ENCODE results near the gene AUTS2. TPM values are rescaled to one million over a fixed set of nuclear protein-coding genes. Genes with fewer than 3 reads are reported as not detected.

AUTS2 gene
- total and polyA plus RNA-seq, 9 of the 15 experiments (the other 6 are each of a cell fraction or from before 2014, with no cell fraction given), result 0.58 TPM; not detected in 8

GRCh38 chr7:69681181-69681580 lies 82.9 kb downstream of the AUTS2 start:
- no peak for FAIRE-seq
- H3K27me3 ChIP-seq (ENCODE audit: control insufficient read depth in 2 of 2, insufficient read depth in 2 of 2, low read length in 2 of 2), result no peaks in the 10 kb centered on the region
- no peak for ATAC-seq
- no peak overlapping the region for H3K4me2 ChIP-seq (ENCODE audit: insufficient read depth, low read length)
- CTCF ChIA-PET (ENCODE audit: low intra/inter-chr PET ratio), result no interaction called here
- H3K79me2 ChIP-seq (ENCODE audit: control insufficient read depth, insufficient read depth, low read length), result no peaks in the 10 kb centered on the region
- no peak overlapping the region for H2AFZ ChIP-seq (ENCODE audit: low read depth, low read length)
- TF ChIP-seq POLR2G (IDR thresholded peaks at IDR 0.05; ENCODE audit: low read depth, low read length) (no peak), ZNF76 (CRISPR knock-in tag; IDR thresholded peaks at IDR 0.05; ENCODE audit: borderline replicate concordance) (no peak), ZNF707 (CRISPR knock-in tag; conservative IDR thresholded peaks at IDR 0.05) (no peak)
- POLR2A ChIA-PET, result interaction anchor here (0.6 kb wide), 1 partner anchor 9 kb away, joined by 3 read pairs; no protein-coding TSS in a partner anchor
- no peaks in the 10 kb centered on the region for H3K9me1 ChIP-seq (ENCODE audit: control insufficient read depth, insufficient read depth, low read length)
- no peaks in the 10 kb centered on the region for H3K9me3 ChIP-seq (replicated peaks; ENCODE audit: control insufficient read depth, insufficient read depth, low read depth, low read length)
- in situ Hi-C loops (cut with MboI) (loop anchor here (25.0 kb wide), 1 partner anchor 1256 kb away; no protein-coding TSS in a partner anchor), intact Hi-C loops (cut with micrococcal nuclease) (no loop called here)
- no peak overlapping the region for H3K27ac ChIP-seq (ENCODE audit: extremely low read depth, low read depth, low read length)
- DNase-seq (ENCODE audit: extremely low read depth in 1 of 4, low spot score in 3 of 4), result no peak
- no TSS peak for BruUV-seq (replicated peaks)
- no peaks in the 10 kb centered on the region for H3K4me1 ChIP-seq (replicated peaks in 1 of 2; ENCODE audit: control insufficient read depth in 2 of 2, insufficient read depth in 2 of 2, low read length in 2 of 2)
- no peak overlapping the region for H3K4me3 ChIP-seq
- no peaks in the 10 kb centered on the region for H4K20me1 ChIP-seq (replicated peaks; ENCODE audit: control insufficient read depth, insufficient read depth, low read length)
- H3K9ac ChIP-seq (ENCODE audit: insufficient read depth in 1 of 2, low read depth in 2 of 2, low read length in 2 of 2), result no peak overlapping the region
- WGBS (ENCODE audit: insufficient coverage, low coverage, missing lambda C conversion rate), result 5% methylated on average over 3 of the region's 3 CpGs
- no peaks in the 10 kb centered on the region for H3K36me3 ChIP-seq (ENCODE audit: control insufficient read depth, insufficient read depth, low read length)

DNA sequence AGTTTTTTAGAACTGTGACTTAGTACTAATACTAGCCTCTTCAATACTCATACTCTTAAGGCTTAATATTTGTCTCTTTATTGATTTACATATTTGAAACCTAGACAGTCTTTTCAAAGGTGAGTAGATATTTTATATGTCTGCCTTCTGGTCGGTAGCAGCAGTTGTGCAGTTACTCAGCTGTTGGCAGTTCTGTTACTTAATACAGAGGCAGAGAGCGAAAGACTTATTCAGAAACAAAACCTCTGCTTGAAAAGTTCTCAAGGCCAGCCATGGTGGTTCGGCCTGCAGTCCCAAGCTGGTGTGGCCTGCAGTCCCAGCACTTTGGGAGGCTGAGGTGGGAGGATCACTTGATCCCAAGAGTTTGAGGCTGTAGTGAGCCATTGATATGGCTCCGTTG lies 84.2 kb downstream of the AUTS2 start:
- POLR2A ChIA-PET, result no interaction called here
- no peak for ATAC-seq
- no peaks in the 10 kb centered on the region for H3K9me3 ChIP-seq (replicated peaks; ENCODE audit: control insufficient read depth, insufficient read depth, low read depth, low read length)
- no peak for FAIRE-seq
- CTCF ChIA-PET (ENCODE audit: low intra/inter-chr PET ratio), result no interaction called here
- no peaks in the 10 kb centered on the region for H3K4me1 ChIP-seq (replicated peaks in 1 of 2; ENCODE audit: control insufficient read depth in 2 of 2, insufficient read depth in 2 of 2, low read length in 2 of 2)
- in situ Hi-C loops (cut with MboI) (loop anchor here (25.0 kb wide), 1 partner anchor 1255 kb away; no protein-coding TSS in a partner anchor), intact Hi-C loops (cut with micrococcal nuclease) (no loop called here)
- no peak overlapping the region for H3K4me3 ChIP-seq
- no peak overlapping the region for H2AFZ ChIP-seq (ENCODE audit: low read depth, low read length)
- H3K36me3 ChIP-seq (ENCODE audit: control insufficient read depth, insufficient read depth, low read length), result no peaks in the 10 kb centered on the region
- no peak overlapping the region for H3K27ac ChIP-seq (ENCODE audit: extremely low read depth, low read depth, low read length)
- no TSS peak for BruUV-seq (replicated peaks)
- H3K79me2 ChIP-seq (ENCODE audit: control insufficient read depth, insufficient read depth, low read length), result no peaks in the 10 kb centered on the region
- H3K9ac ChIP-seq (ENCODE audit: insufficient read depth in 1 of 2, low read depth in 2 of 2, low read length in 2 of 2), result no peak overlapping the region
- no peaks in the 10 kb centered on the region for H3K27me3 ChIP-seq (ENCODE audit: control insufficient read depth in 2 of 2, insufficient read depth in 2 of 2, low read length in 2 of 2)
- DNase-seq (ENCODE audit: extremely low read depth in 1 of 4, low spot score in 3 of 4), result no peak
- WGBS (ENCODE audit: insufficient coverage, low coverage, missing lambda C conversion rate), result 1% methylated on average over 4 of the region's 4 CpGs
- H4K20me1 ChIP-seq (replicated peaks; ENCODE audit: control insufficient read depth, insufficient read depth, low read length), result no peaks in the 10 kb centered on the region
- no peaks in the 10 kb centered on the region for H3K9me1 ChIP-seq (ENCODE audit: control insufficient read depth, insufficient read depth, low read length)
- H3K4me2 ChIP-seq (ENCODE audit: insufficient read depth, low read length), result no peak overlapping the region
- TF ChIP-seq SNAPC5 (CRISPR knock-in tag; IDR thresholded peaks at IDR 0.05) (no peak), ZNF165 (CRISPR knock-in tag; IDR thresholded peaks at IDR 0.05; ENCODE audit: borderline replicate concordance) (no peak), PTRF (tag; IDR thresholded peaks at IDR 0.05) (no peak), RB1 (IDR thresholded peaks at IDR 0.05; ENCODE audit: low read depth) (no peak), ZNF134 (CRISPR knock-in tag; conservative IDR thresholded peaks at IDR 0.05) (no peak), TRIM24 (IDR thresholded peaks at IDR 0.05) (no peak), THRA (IDR thresholded peaks at IDR 0.05) (no peak)
- TF ChIP-seq, protein P1, sequence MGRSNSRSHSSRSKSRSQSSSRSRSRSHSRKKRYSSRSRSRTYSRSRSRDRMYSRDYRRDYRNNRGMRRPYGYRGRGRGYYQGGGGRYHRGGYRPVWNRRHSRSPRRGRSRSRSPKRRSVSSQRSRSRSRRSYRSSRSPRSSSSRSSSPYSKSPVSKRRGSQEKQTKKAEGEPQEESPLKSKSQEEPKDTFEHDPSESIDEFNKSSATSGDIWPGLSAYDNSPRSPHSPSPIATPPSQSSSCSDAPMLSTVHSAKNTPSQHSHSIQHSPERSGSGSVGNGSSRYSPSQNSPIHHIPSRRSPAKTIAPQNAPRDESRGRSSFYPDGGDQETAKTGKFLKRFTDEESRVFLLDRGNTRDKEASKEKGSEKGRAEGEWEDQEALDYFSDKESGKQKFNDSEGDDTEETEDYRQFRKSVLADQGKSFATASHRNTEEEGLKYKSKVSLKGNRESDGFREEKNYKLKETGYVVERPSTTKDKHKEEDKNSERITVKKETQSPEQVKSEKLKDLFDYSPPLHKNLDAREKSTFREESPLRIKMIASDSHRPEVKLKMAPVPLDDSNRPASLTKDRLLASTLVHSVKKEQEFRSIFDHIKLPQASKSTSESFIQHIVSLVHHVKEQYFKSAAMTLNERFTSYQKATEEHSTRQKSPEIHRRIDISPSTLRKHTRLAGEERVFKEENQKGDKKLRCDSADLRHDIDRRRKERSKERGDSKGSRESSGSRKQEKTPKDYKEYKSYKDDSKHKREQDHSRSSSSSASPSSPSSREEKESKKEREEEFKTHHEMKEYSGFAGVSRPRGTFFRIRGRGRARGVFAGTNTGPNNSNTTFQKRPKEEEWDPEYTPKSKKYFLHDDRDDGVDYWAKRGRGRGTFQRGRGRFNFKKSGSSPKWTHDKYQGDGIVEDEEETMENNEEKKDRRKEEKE (IDR thresholded peaks at IDR 0.05; ENCODE audit: borderline replicate concordance in 1 of 2, control insufficient read depth in 1 of 2, low read depth in 2 of 2, low read length in 1 of 2), result no peak
- TF ChIP-seq, protein P2, sequence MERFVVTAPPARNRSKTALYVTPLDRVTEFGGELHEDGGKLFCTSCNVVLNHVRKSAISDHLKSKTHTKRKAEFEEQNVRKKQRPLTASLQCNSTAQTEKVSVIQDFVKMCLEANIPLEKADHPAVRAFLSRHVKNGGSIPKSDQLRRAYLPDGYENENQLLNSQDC (CRISPR knock-in tag; IDR thresholded peaks at IDR 0.05), result no peak
